ENCODE data around the gene AMZ1. TPM values are rescaled to one million over a fixed set of nuclear protein-coding genes. Genes with fewer than 3 reads are reported as not detected.
"Not testable (repeated sequence)": the region's sequence is repeated elsewhere in the genome, so short reads cannot be mapped to it uniquely, and the experiment has no call there.

Gene AMZ1
- polyA plus RNA-seq, 5 donors, result 0.28 to 0.64 (median 0.38) TPM

GRCh38 chr7:2689951-2690705 lies 2.1 kb downstream of the AMZ1 start:
- no peak for DNase-seq

GRCh38 chr7:2691011-2691707 lies 3.2 kb downstream of the AMZ1 start:
- DNase-seq, result no peak

- not testable (repeated sequence) for DNase-seq
Observed at GRCh38 chr7:2691932-2692439, 4.0 kb downstream of the AMZ1 start.

- DNase-seq, result no peak
Observed at GRCh38 chr7:2692543-2692942, 4.5 kb downstream of the AMZ1 start.

- DNase-seq, result not testable (repeated sequence)
Observed at GRCh38 chr7:2693420-2694121, 5.6 kb downstream of the AMZ1 start.

GRCh38 chr7:2694122-2694436 lies 6.1 kb downstream of the AMZ1 start:
- DNase-seq, result not testable (repeated sequence)

- DNase-seq, result no peak
Observed at GRCh38 chr7:2698581-2699288, 10.7 kb downstream of the AMZ1 start.

- no peak for DNase-seq
Observed at GRCh38 chr7:2699289-2699620, 11.3 kb downstream of the AMZ1 start.

- no peak for DNase-seq
Observed at GRCh38 chr7:2700141-2700850, 12.3 kb downstream of the AMZ1 start.

GRCh38 chr7:2701424-2701823 lies 13.4 kb downstream of the AMZ1 start:
- no peak for DNase-seq

GRCh38 chr7:2701832-2702593 lies 14.0 kb downstream of the AMZ1 start:
- DNase-seq, result no peak

GRCh38 chr7:2702594-2702957 lies 14.6 kb downstream of the AMZ1 start:
- no peak for DNase-seq

- DNase-seq, result no peak
Observed at GRCh38 chr7:2705371-2706096, 17.5 kb downstream of the AMZ1 start.

GRCh38 chr7:2706685-2707126 lies 18.7 kb downstream of the AMZ1 start:
- no peak for DNase-seq

- DNase-seq, result no peak
Observed at GRCh38 chr7:2707481-2707880, 19.5 kb downstream of the AMZ1 start.

GRCh38 chr7:2708041-2708440 lies 20.0 kb downstream of the AMZ1 start:
- no peak for DNase-seq

GRCh38 chr7:2708547-2709310 lies 20.7 kb downstream of the AMZ1 start:
- no peak for DNase-seq

GRCh38 chr7:2709553-2710285 lies 21.7 kb downstream of the AMZ1 start:
- no peak for DNase-seq

GRCh38 chr7:2710286-2710655 lies 22.3 kb downstream of the AMZ1 start:
- no peak for DNase-seq

Data from right lung (tissue), 5 donors.